CD4-positive, alpha-beta T cell (primary cell): Measurements from ENCODE around the gene MSL3B.

Source experiments
- ATAC-seq: fragments of 200-7000 bp; cut with Tn5 transposase; one replicate; pipeline ENCODE4 v1.10.0; 2022; ENCODE audit warnings: mild to moderate bottlenecking; ENCODE audit not compliant: poor library complexity
- CTCF ChIA-PET: fragments of 350-600 bp; sonication (Branson Sonifier 250); formaldehyde crosslinking; loops from one replicate; lab custom pipeline; 2021; ENCODE audit warnings: antibody characterized with exemption, inconsistent platforms; lab: Charles Lee
- POLR2A ChIA-PET: fragments of 350-600 bp; sonication (Branson Sonifier 250); formaldehyde crosslinking; loops from one replicate; lab custom pipeline; 2021; ENCODE audit warnings: antibody characterized with exemption, inconsistent platforms; lab: Charles Lee
- DNase-seq, 14 experiments: peaks; one replicate each; pipeline ENCODE4 v3.0.0-alpha.2; 2013 to 2020; ENCODE audit warnings: mixed read lengths in 2 of 14
- H3K27ac ChIP-seq, 2 donors: one replicate each; pipeline versions ENCODE4 v1.5.1 to v1.7.0; 2013; ENCODE audit warnings: low read length in 2 of 2, low read depth in 1 of 2, mild to moderate bottlenecking in 1 of 2
- H3K27me3 ChIP-seq, 2 experiments: 1 replicate in 1 of 2; 2 replicates in 1 of 2; pipeline versions ENCODE4 v1.6.1 to v1.7.0; 2013; ENCODE audit warnings: low read length in 2 of 2, control low read depth in 1 of 2, mild to moderate bottlenecking in 1 of 2, moderate library complexity in 1 of 2; ENCODE audit not compliant: insufficient read depth in 2 of 2, control insufficient read depth in 1 of 2
- H3K36me3 ChIP-seq: one replicate; pipeline ENCODE4 v1.6.1; 2013; ENCODE audit warnings: low read length, control low read depth; ENCODE audit not compliant: insufficient read depth
- H3K4me1 ChIP-seq: one replicate; pipeline ENCODE4 v1.6.1; 2013; ENCODE audit warnings: low read length, control low read depth; ENCODE audit not compliant: insufficient read depth
- H3K4me3 ChIP-seq: one replicate; pipeline ENCODE4 v1.5.1; 2013; ENCODE audit warnings: mild to moderate bottlenecking, low read length, moderate library complexity
- H3K9me3 ChIP-seq, 2 experiments: 1 replicate in 1 of 2; 2 replicates in 1 of 2; pipeline versions ENCODE4 v1.6.1 to v1.7.0; 2013; ENCODE audit warnings: low read length in 2 of 2, mild to moderate bottlenecking in 2 of 2, control low read depth in 1 of 2, moderate library complexity in 1 of 2; ENCODE audit not compliant: control insufficient read depth in 1 of 2, insufficient read depth in 1 of 2
- H3K27ac Mint-ChIP-seq: one replicate; pipeline ENCODE4 v1.8.0; 2020; ENCODE audit warnings: mixed read lengths
- H3K27me3 Mint-ChIP-seq: one replicate; pipeline ENCODE4 v1.8.0; 2021; ENCODE audit warnings: mixed read lengths
- H3K36me3 Mint-ChIP-seq: one replicate; pipeline ENCODE4 v1.8.0; 2021; ENCODE audit warnings: low read depth, mixed read lengths
- H3K4me1 Mint-ChIP-seq: one replicate; pipeline ENCODE4 v1.8.0; 2021; ENCODE audit warnings: low read depth, mixed read lengths
- H3K4me3 Mint-ChIP-seq: one replicate; pipeline ENCODE4 v1.8.0; 2020; ENCODE audit warnings: mild to moderate bottlenecking, mixed read lengths
- H3K9me3 Mint-ChIP-seq: one replicate; pipeline ENCODE4 v1.8.0; 2020; ENCODE audit warnings: mixed read lengths
- intact Hi-C, 2 experiments: fragments of 100-400 bp; cut with DNase I in 1 of 2; cut with micrococcal nuclease in 1 of 2; formaldehyde crosslinking; loops; one replicate each; pipeline versions ENCODE4 v1.15.1 to v1.9.0; 2023 to 2025; cut with DNase I, micrococcal nuclease
- TF ChIP-seq, protein P1 (sequence below): fragments of 200-600 bp; IDR thresholded peaks from one replicate; pipeline ENCODE4 v1.8.0; 2022; ENCODE audit warnings: antibody characterized with exemption, mild to moderate bottlenecking

MSL3B gene

GRCh38 chr2:233837694-233838229 lies 30.4 kb downstream of the MSL3B start:
- TF ChIP-seq, protein P1, sequence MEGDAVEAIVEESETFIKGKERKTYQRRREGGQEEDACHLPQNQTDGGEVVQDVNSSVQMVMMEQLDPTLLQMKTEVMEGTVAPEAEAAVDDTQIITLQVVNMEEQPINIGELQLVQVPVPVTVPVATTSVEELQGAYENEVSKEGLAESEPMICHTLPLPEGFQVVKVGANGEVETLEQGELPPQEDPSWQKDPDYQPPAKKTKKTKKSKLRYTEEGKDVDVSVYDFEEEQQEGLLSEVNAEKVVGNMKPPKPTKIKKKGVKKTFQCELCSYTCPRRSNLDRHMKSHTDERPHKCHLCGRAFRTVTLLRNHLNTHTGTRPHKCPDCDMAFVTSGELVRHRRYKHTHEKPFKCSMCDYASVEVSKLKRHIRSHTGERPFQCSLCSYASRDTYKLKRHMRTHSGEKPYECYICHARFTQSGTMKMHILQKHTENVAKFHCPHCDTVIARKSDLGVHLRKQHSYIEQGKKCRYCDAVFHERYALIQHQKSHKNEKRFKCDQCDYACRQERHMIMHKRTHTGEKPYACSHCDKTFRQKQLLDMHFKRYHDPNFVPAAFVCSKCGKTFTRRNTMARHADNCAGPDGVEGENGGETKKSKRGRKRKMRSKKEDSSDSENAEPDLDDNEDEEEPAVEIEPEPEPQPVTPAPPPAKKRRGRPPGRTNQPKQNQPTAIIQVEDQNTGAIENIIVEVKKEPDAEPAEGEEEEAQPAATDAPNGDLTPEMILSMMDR, result no peak
- Histone ChIP-seq H3K27ac (no peak overlapping the region), H3K4me1 (peaks cover 3% of the 10 kb centered on the region), H3K9me3 (peaks cover 0 to 4% of the 10 kb centered on the region in 2 experiments), H3K27me3 (no peaks in the 10 kb centered on the region), H3K36me3 (no peaks in the 10 kb centered on the region), H3K4me3 (no peak overlapping the region)
- CTCF ChIA-PET, result interaction anchor here (0.7 kb wide), 1 partner anchor 14 kb away, joined by 3 read pairs; no protein-coding TSS in a partner anchor
- intact Hi-C loops, result no loop called here
- Mint-ChIP-seq H3K4me1 (peaks cover 7% of the 10 kb centered on the region), H3K9me3 (no peaks in the 10 kb centered on the region), H3K27me3 (no peaks in the 10 kb centered on the region), H3K36me3 (no peaks in the 10 kb centered on the region), H3K4me3 (no peak overlapping the region), H3K27ac (no peak overlapping the region)
- DNase-seq (peak in 1 of 14 experiments; percentile 24), ATAC-seq (no peak)
- POLR2A ChIA-PET, result no interaction called here

DNA sequence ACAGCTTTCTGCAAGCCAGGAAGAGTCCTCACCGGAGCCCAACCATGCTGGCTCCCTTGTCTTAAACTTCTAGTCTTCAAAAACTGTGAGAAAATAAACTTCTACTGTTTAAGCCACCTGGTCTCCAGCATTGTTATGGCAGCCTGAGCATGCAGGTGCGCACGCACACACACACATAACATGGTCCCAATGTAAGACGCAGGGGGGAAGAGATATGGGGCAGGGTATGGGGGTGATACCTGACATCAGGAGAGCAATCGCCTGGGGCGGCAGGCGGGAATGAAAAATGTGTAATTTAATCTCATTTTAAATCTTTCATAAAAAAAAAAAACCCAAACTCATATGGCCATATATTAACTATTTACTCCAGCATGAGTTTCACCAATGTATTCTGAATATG lies 31.8 kb downstream of the MSL3B start:
- peaks cover 3% of the 10 kb centered on the region for H3K4me1 ChIP-seq
- Mint-ChIP-seq H3K27ac (no peak overlapping the region), H3K4me3 (no peak overlapping the region), H3K4me1 (peaks cover 7% of the 10 kb centered on the region), H3K9me3 (no peaks in the 10 kb centered on the region), H3K36me3 (no peaks in the 10 kb centered on the region), H3K27me3 (no peaks in the 10 kb centered on the region)
- ChIA-PET CTCF (no interaction called here), POLR2A (no interaction called here)
- ATAC-seq (no peak), DNase-seq (no peak)
- TF ChIP-seq, protein P1, result no peak
- H3K27ac ChIP-seq, result no peak overlapping the region
- peaks cover 0 to 4% of the 10 kb centered on the region in 2 experiments for H3K9me3 ChIP-seq
- H3K4me3 ChIP-seq, result no peak overlapping the region
- H3K27me3 ChIP-seq, result no peaks in the 10 kb centered on the region
- intact Hi-C loops, result no loop called here
- H3K36me3 ChIP-seq, result no peaks in the 10 kb centered on the region

DNA sequence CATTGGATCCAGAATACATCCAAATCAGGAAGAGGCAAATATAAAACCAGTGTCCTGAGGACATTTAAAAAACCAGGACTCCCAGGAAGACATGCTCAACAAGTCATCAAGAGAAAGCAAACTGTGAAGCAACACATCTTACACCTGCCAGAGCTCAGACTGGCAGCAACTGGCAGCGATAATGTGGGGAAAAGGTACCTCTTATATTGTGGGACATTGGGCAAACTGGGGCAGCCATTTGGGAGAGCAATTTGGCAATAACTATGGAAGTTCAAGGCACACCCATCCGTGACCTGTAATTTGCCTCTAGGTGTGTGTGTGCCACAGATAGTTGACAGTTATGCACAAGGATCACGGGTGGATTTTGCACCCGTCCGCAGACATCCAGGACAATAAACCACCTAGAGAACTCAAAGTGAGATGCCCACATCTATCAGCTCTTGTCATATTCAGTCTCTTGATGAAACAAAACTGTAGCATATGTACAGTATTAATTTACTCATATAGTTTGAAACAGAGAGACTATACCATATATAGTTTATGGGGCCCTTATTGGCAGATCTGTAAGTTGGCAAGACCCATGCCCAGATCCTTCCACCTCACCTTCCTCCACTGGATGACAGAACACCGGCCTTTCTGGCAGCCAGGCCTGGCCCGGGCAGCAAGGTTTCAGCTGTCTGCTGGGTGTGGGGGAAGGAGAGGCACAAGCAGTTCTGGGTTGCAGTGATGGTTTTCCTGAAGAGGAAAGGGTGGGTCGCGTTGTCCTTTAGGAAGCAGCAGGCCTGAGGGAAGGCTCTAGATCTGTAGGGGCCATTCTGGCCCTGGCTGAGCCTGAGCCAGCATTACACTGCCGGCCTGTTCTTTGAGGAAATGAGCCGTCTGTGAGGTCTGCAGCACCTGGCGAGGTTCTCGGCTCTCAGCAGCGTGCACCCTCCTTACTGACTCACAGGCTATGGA lies 32.7 kb downstream of the MSL3B start:
- no peak for ATAC-seq
- H3K4me3 ChIP-seq, result no peak overlapping the region
- H3K27ac ChIP-seq, result no peak overlapping the region
- H3K9me3 Mint-ChIP-seq, result no peaks in the 10 kb centered on the region
- intact Hi-C loops, result no loop called here
- ChIA-PET CTCF (no interaction called here), POLR2A (no interaction called here)
- H3K27me3 ChIP-seq, result no peaks in the 10 kb centered on the region
- H3K27ac Mint-ChIP-seq, result no peak overlapping the region
- no peak overlapping the region for H3K4me3 Mint-ChIP-seq
- H3K36me3 Mint-ChIP-seq, result no peaks in the 10 kb centered on the region
- peaks cover 0 to 4% of the 10 kb centered on the region in 2 experiments for H3K9me3 ChIP-seq
- H3K4me1 ChIP-seq, result peaks cover 3% of the 10 kb centered on the region
- TF ChIP-seq, protein P1, result no peak
- H3K27me3 Mint-ChIP-seq, result no peaks in the 10 kb centered on the region
- DNase-seq, result peak in 1 of 14 experiments; percentile 19
- H3K36me3 ChIP-seq, result no peaks in the 10 kb centered on the region
- H3K4me1 Mint-ChIP-seq, result peaks cover 7% of the 10 kb centered on the region
